Anterior cingulate cortex (tissue), 58 donors: ENCODE results near the gene KCNN4.
"Not testable (repeated sequence)": the region's sequence is repeated elsewhere in the genome, so short reads cannot be mapped to it uniquely, and the experiment has no call there.

ENCODE experiments used
- DNase-seq, 58 donors: peaks; one replicate each; lab custom pipeline; 2025; lab: John Stamatoyannopoulos, UW

Gene KCNN4

GRCh38 chr19:43780706-43781525 is at the start of gene KCNN4:
Gene KCNN4, minus strand, starts transcription at chr19:43780973. Its CDS starts 112 bp downstream, at chr19:43780861.
- DNase-seq: no peak

- DNase-seq: peak; percentile 41 to 95 (median 86)
These were observed 46.3 kb upstream of the KCNN4 start, which contains the start of gene ZNF283 for GRCh38 chr19:43826787-43827754. Gene ZNF283, plus strand, starts transcription at chr19:43827321. Its CDS starts 6,184 bp downstream, at chr19:43833505.

- DNase-seq: not testable (repeated sequence)
These were observed 43.8 kb upstream of the KCNN4 start for GRCh38 chr19:43824572-43824971.

- DNase-seq: not testable (repeated sequence)
These were observed 43.1 kb upstream of the KCNN4 start for GRCh38 chr19:43823856-43824255.

- DNase-seq: no peak
These were observed 40.1 kb upstream of the KCNN4 start for GRCh38 chr19:43820884-43821215.

- DNase-seq: peak in 52 of 58 donors; percentile 5 to 69 (median 28)
These were observed 39.5 kb upstream of the KCNN4 start for GRCh38 chr19:43820098-43820883.

- no peak for DNase-seq
These were observed 37.7 kb upstream of the KCNN4 start for GRCh38 chr19:43818500-43818899.

GRCh38 chr19:43817454-43817853 is 36.7 kb upstream of the KCNN4 start:
- DNase-seq: not testable (repeated sequence)

GRCh38 chr19:43814663-43815352 is 34.0 kb upstream of the KCNN4 start:
- DNase-seq: no peak

- no peak for DNase-seq
These were observed 31.9 kb upstream of the KCNN4 start for GRCh38 chr19:43812688-43813087.

- DNase-seq: no peak
These were observed 31.5 kb upstream of the KCNN4 start for GRCh38 chr19:43812259-43812658.

GRCh38 chr19:43811837-43812236 is 31.1 kb upstream of the KCNN4 start:
- no peak for DNase-seq

- no peak for DNase-seq
These were observed 29.3 kb upstream of the KCNN4 start for GRCh38 chr19:43809762-43810696.

- DNase-seq: no peak
These were observed 26.9 kb upstream of the KCNN4 start for GRCh38 chr19:43807651-43808050.

- DNase-seq: no peak
These were observed 26.1 kb upstream of the KCNN4 start for GRCh38 chr19:43806848-43807247.

GRCh38 chr19:43806401-43806800 is 25.6 kb upstream of the KCNN4 start:
- not testable (repeated sequence) for DNase-seq

- DNase-seq: peak in 5 of 58 donors; percentile 10 to 60 (median 43)
These were observed 23.7 kb upstream of the KCNN4 start for GRCh38 chr19:43804432-43804831.

GRCh38 chr19:43802216-43802951 is 21.6 kb upstream of the KCNN4 start, which contains the start of gene LYPD5:
Gene LYPD5, minus strand, starts transcription at chr19:43802447. Its CDS starts 67 bp downstream, at chr19:43802380.
- DNase-seq: no peak
